Measurements from ENCODE around the gene ADAMTSL1.

- TF ChIP-seq CEBPB (IDR thresholded peaks at IDR 0.05; ENCODE audit: low read depth) (no peak), YY1 (IDR thresholded peaks at IDR 0.05; ENCODE audit: extremely low read depth, insufficient replicate concordance, low read depth, low read length) (no peak), CTCF (IDR thresholded peaks at IDR 0.05 in 2 of 3, conservative IDR thresholded peaks at IDR 0.05 in 1 of 3; ENCODE audit: borderline replicate concordance in 1 of 3, insufficient read depth in 1 of 3, low read depth in 2 of 3, low read length in 2 of 3) (no peak), POLR2AphosphoS5 (IDR thresholded peaks at IDR 0.05; ENCODE audit: low read depth, low read length) (no peak), POLR2A (IDR thresholded peaks at IDR 0.05; ENCODE audit: borderline replicate concordance, extremely low read depth, insufficient read depth, insufficient read length) (no peak), ATF3 (IDR thresholded peaks at IDR 0.05) (no peak), MAX (IDR thresholded peaks at IDR 0.05) (no peak), EZH2 (IDR thresholded peaks at IDR 0.05) (no peak), CBX3 (IDR thresholded peaks at IDR 0.05; ENCODE audit: low read depth) (no peak), SRF (IDR thresholded peaks at IDR 0.05; ENCODE audit: low read depth) (no peak), EZH2phosphoT487 (IDR thresholded peaks at IDR 0.05; ENCODE audit: borderline replicate concordance) (no peak), ZFX (IDR thresholded peaks at IDR 0.05) (no peak)
- TF ChIP-seq, protein P1, sequence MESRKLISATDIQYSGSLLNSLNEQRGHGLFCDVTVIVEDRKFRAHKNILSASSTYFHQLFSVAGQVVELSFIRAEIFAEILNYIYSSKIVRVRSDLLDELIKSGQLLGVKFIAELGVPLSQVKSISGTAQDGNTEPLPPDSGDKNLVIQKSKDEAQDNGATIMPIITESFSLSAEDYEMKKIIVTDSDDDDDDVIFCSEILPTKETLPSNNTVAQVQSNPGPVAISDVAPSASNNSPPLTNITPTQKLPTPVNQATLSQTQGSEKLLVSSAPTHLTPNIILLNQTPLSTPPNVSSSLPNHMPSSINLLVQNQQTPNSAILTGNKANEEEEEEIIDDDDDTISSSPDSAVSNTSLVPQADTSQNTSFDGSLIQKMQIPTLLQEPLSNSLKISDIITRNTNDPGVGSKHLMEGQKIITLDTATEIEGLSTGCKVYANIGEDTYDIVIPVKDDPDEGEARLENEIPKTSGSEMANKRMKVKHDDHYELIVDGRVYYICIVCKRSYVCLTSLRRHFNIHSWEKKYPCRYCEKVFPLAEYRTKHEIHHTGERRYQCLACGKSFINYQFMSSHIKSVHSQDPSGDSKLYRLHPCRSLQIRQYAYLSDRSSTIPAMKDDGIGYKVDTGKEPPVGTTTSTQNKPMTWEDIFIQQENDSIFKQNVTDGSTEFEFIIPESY (IDR thresholded peaks at IDR 0.05; ENCODE audit: extremely low read depth, insufficient replicate concordance, low read length) = no peak
Measured at GRCh38 chr9:18820566-18821095, 346.7 kb downstream of the ADAMTSL1 start.
